ENCODE results near the gene RNF144A.

GRCh38 chr2:7071154-7071553, 153.9 kb downstream of the RNF144A start:
- TF ChIP-seq CTCF (IDR thresholded peaks at IDR 0.05), result no peak
- TF ChIP-seq POLR2A (IDR thresholded peaks at IDR 0.05), result no peak
- TF ChIP-seq POLR2AphosphoS5 (IDR thresholded peaks at IDR 0.05), result no peak
- TF ChIP-seq EP300 (IDR thresholded peaks at IDR 0.05), result no peak

Data from stomach (tissue), 4 donors.